DND-41 (cell line): Measurements from ENCODE around the gene KRTAP16-1.

ENCODE experiments used
- ATAC-seq: fragments of 200-7000 bp; cut with Tn5 transposase; 3 replicates; pipeline ENCODE4 v1.9.1; 2021; ENCODE audit warnings: low read depth; ENCODE audit not compliant: insufficient read depth
- DNase-seq: peaks from one replicate; pipeline ENCODE4 v3.0.0-alpha.2; 2020
- H2AFZ ChIP-seq: 2 replicates; pipeline ENCODE4 v1.6.0; 2012; ENCODE audit warnings: low read depth, low read length
- H3K27ac ChIP-seq: 2 replicates; pipeline ENCODE4 v1.5.1; 2012; ENCODE audit warnings: low read length, inconsistent platforms
- H3K27me3 ChIP-seq: fragments of 200-600 bp; sonication (generic); 2 replicates; pipeline ENCODE4 v1.6.0; 2012; ENCODE audit warnings: low read length, mild to moderate bottlenecking, inconsistent platforms; ENCODE audit not compliant: insufficient read depth, poor library complexity
- H3K36me3 ChIP-seq: 2 replicates; pipeline ENCODE4 v1.5.1; 2012; ENCODE audit warnings: low read length, inconsistent platforms; ENCODE audit not compliant: insufficient read depth
- H3K4me1 ChIP-seq: 2 replicates; pipeline ENCODE4 v1.5.1; 2012; ENCODE audit warnings: mild to moderate bottlenecking, low read length; ENCODE audit not compliant: insufficient read depth
- H3K4me2 ChIP-seq: 2 replicates; pipeline ENCODE4 v1.6.0; 2012; ENCODE audit warnings: mild to moderate bottlenecking, moderate library complexity, low read length, inconsistent platforms; ENCODE audit not compliant: insufficient read depth
- H3K4me3 ChIP-seq, 2 experiments: fragments of 200-600 bp in 1 of 2; shearing (Covaris generic) in 1 of 2; 2 replicates each; pipeline ENCODE4 v1.5.1; 2012 to 2016; ENCODE audit warnings: inconsistent platforms in 2 of 2, low read length in 2 of 2, mild to moderate bottlenecking in 2 of 2, low read depth in 1 of 2, moderate library complexity in 1 of 2
- H3K79me2 ChIP-seq: 2 replicates; pipeline ENCODE4 v1.6.0; 2012; ENCODE audit warnings: low read length, inconsistent platforms; ENCODE audit not compliant: insufficient read depth
- H3K9ac ChIP-seq: 2 replicates; pipeline ENCODE4 v1.6.0; 2012; ENCODE audit warnings: low read depth, mild to moderate bottlenecking, inconsistent platforms, low read length, moderate library complexity
- H3K9me3 ChIP-seq: 2 replicates; pipeline ENCODE4 v1.5.1; 2012; ENCODE audit warnings: low read length, moderate library complexity, mild to moderate bottlenecking, inconsistent platforms; ENCODE audit not compliant: insufficient read depth, severe bottlenecking
- H4K20me1 ChIP-seq: 2 replicates; pipeline ENCODE4 v1.6.0; 2012; ENCODE audit warnings: low read length; ENCODE audit not compliant: insufficient read depth
- EZH2 ChIP-seq: IDR thresholded peaks from 3 replicates; pipeline ENCODE4 v1.6.1; 2012; ENCODE audit warnings: borderline replicate concordance, low read depth, mild to moderate bottlenecking, moderate library complexity, low read length, inconsistent platforms; ENCODE audit not compliant: severe bottlenecking
- TF ChIP-seq, protein P1 (sequence below): IDR thresholded peaks from 2 replicates; pipeline ENCODE4 v1.5.1; 2012; ENCODE audit warnings: borderline replicate concordance, low read length, moderate library complexity, mild to moderate bottlenecking; ENCODE audit not compliant: poor library complexity, severe bottlenecking; ENCODE audit errors: extremely low read depth

The KRTAP16-1 gene

DNA sequence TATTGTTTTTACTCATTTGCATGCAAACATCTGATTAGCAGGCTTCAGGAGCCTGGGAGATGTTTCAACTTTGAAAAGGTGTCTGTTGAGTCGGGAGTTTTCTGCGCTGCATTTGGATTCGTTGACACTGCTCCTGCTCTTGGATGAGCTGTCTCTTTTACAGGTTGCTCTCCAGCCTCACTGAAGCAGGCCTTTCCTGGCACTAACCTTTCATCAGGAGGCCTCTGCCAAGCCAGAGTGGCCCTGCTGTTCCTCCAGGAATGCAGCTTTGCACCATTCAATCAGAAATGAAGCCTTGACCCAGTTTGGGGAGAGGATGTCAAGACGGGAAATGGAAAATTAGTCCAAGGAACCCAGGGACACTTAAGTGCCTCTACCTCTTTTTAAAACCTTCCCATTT, 6.1 kb downstream of the KRTAP16-1 start:
- H3K27me3 ChIP-seq, result peaks cover 4% of the 10 kb centered on the region
- no peak overlapping the region for H3K4me3 ChIP-seq
- no peak for TF ChIP-seq EZH2
- TF ChIP-seq, protein P1, sequence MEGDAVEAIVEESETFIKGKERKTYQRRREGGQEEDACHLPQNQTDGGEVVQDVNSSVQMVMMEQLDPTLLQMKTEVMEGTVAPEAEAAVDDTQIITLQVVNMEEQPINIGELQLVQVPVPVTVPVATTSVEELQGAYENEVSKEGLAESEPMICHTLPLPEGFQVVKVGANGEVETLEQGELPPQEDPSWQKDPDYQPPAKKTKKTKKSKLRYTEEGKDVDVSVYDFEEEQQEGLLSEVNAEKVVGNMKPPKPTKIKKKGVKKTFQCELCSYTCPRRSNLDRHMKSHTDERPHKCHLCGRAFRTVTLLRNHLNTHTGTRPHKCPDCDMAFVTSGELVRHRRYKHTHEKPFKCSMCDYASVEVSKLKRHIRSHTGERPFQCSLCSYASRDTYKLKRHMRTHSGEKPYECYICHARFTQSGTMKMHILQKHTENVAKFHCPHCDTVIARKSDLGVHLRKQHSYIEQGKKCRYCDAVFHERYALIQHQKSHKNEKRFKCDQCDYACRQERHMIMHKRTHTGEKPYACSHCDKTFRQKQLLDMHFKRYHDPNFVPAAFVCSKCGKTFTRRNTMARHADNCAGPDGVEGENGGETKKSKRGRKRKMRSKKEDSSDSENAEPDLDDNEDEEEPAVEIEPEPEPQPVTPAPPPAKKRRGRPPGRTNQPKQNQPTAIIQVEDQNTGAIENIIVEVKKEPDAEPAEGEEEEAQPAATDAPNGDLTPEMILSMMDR, result no peak
- H3K27ac ChIP-seq, result no peak overlapping the region
- ATAC-seq, result no peak
- peaks cover 12% of the 10 kb centered on the region for H3K9me3 ChIP-seq
- H4K20me1 ChIP-seq, result no peaks in the 10 kb centered on the region
- no peaks in the 10 kb centered on the region for H3K79me2 ChIP-seq
- no peak for DNase-seq
- no peak overlapping the region for H3K4me2 ChIP-seq
- no peak overlapping the region for H2AFZ ChIP-seq
- peaks cover 5% of the 10 kb centered on the region for H3K4me1 ChIP-seq
- no peak overlapping the region for H3K9ac ChIP-seq
- no peaks in the 10 kb centered on the region for H3K36me3 ChIP-seq

- Histone ChIP-seq H3K27ac (no peak within 1 kb of the TSS), H3K9me3 (peaks cover 4% of the 10 kb centered on the region), H3K79me2 (no peaks in the 10 kb centered on the region), H3K4me2 (no peak within 1 kb of the TSS), H3K4me1 (no peaks in the 10 kb centered on the region), H4K20me1 (no peaks in the 10 kb centered on the region), H3K27me3 (peaks cover 5% of the 10 kb centered on the region), H2AFZ (no peak within 1 kb of the TSS), H3K4me3 (no peak within 1 kb of the TSS), H3K9ac (no peak within 1 kb of the TSS), H3K36me3 (no peaks in the 10 kb centered on the region)
- TF ChIP-seq EZH2, result no peak
- TF ChIP-seq, protein P1, result no peak
- no peak for DNase-seq
- no peak for ATAC-seq
These were observed 6.9 kb downstream of the KRTAP16-1 start, which contains the start of gene KRTAP29-1 for GRCh38 chr17:41301916-41302901. KRTAP29-1 (minus strand) TSS chr17:41302851; CDS start chr17:41302851, 0 bp downstream.

- Histone ChIP-seq H2AFZ (no peak overlapping the region), H3K4me1 (no peaks in the 10 kb centered on the region), H3K27ac (no peak overlapping the region), H3K79me2 (no peaks in the 10 kb centered on the region), H4K20me1 (no peaks in the 10 kb centered on the region), H3K4me3 (no peak overlapping the region), H3K9me3 (no peaks in the 10 kb centered on the region), H3K27me3 (peaks cover 6% of the 10 kb centered on the region), H3K4me2 (no peak overlapping the region), H3K9ac (no peak overlapping the region), H3K36me3 (no peaks in the 10 kb centered on the region)
- DNase-seq (no peak), ATAC-seq (no peak)
- no peak for TF ChIP-seq EZH2
- TF ChIP-seq, protein P1, result no peak
These were observed 7.8 kb downstream of the KRTAP16-1 start for GRCh38 chr17:41301204-41301790.
